GM10266 (cell line): ENCODE results near the gene EHMT1.

Source experiments
- DNase-seq: peaks from one replicate; pipeline ENCODE4 v3.0.0; 2012; ENCODE audit errors: extremely low spot score
- TF ChIP-seq, protein P1 (sequence below): IDR thresholded peaks from 2 replicates; pipeline ENCODE4 v1.5.1; 2012; ENCODE audit warnings: mild to moderate bottlenecking, low read depth; ENCODE audit not compliant: control insufficient read depth, insufficient read depth; ENCODE audit errors: missing control alignments

Gene EHMT1

DNA sequence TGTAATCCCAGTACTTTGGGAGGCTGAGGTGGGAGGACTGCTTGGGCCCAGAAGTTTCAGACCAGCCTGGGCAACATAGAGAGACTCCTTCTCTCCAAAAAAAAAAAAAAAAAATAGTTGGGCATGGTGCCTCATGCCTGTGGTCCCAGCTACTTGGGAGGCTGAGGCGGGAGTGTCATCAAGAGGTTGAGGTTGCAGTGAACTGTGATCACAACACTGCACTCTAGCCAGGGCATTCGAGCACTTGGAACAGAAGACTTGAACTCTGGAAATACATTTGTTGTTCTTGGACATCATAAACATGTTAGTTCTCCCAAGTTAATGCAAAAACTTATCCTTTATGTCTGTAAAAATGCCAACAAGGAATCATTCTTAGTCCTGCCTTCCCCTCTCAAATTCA is 29.6 kb downstream of the EHMT1 start:
- TF ChIP-seq, protein P1, sequence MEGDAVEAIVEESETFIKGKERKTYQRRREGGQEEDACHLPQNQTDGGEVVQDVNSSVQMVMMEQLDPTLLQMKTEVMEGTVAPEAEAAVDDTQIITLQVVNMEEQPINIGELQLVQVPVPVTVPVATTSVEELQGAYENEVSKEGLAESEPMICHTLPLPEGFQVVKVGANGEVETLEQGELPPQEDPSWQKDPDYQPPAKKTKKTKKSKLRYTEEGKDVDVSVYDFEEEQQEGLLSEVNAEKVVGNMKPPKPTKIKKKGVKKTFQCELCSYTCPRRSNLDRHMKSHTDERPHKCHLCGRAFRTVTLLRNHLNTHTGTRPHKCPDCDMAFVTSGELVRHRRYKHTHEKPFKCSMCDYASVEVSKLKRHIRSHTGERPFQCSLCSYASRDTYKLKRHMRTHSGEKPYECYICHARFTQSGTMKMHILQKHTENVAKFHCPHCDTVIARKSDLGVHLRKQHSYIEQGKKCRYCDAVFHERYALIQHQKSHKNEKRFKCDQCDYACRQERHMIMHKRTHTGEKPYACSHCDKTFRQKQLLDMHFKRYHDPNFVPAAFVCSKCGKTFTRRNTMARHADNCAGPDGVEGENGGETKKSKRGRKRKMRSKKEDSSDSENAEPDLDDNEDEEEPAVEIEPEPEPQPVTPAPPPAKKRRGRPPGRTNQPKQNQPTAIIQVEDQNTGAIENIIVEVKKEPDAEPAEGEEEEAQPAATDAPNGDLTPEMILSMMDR = no peak
- no peak for DNase-seq

DNA sequence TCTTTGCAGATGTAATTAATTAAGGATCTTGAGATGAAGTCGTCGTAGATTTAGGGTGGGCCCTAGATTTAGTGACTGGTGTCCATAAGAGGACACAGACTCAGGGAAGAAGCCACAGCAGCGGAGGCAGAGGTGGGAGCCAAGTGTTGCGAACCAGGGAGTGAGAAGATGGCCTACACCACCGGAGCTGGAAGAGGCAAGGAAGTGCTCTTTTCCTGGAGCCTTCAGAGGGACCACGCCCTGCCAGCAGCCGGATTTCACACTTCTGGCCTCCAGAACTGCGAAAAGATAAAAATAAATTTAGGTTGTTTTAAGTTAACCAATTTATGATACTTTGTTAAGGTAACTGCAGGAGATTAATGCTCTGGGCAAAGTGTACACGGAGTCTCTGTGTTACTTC is 30.7 kb downstream of the EHMT1 start:
- DNase-seq = no peak
- TF ChIP-seq, protein P1 = no peak

DNA sequence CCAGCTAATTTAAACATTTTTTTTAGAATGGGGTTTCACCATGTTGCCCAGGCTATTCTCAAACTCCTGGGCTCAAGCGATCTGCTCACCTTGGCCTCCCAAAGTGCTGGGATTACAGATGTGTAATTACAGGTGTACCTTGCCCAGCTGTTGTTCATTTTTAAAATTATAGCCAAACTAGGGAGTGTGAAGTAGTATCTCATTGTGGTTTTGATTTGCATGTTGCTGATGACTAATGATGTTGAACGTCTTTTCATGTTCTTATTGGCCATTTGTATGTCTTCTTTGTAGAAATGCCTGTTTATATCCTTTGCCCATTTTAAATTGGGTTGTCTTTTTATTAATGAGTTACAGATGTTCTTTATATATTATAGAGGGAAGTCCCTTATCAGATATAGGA is 31.5 kb downstream of the EHMT1 start:
- TF ChIP-seq, protein P1 = no peak
- no peak for DNase-seq

DNA sequence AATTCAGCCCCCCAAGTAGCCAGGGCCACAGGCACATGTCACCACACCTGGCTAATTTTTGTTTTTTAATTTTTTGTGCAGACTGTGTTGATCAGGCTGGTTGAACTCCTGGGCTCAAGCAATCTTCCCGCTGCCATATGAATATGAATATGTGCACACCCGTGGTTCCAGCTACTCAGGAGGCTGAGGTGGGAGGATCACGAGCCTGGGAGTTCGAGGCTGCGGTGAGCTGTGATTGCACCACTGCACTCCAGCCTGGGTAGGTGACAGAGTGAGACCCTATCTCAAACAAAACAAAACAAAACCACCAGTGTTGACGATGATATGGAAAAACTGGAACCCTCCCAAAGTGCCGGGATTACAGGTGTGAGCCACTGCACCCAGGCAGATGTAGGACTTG is 32.0 kb downstream of the EHMT1 start:
- DNase-seq = no peak
- TF ChIP-seq, protein P1 = no peak

DNA sequence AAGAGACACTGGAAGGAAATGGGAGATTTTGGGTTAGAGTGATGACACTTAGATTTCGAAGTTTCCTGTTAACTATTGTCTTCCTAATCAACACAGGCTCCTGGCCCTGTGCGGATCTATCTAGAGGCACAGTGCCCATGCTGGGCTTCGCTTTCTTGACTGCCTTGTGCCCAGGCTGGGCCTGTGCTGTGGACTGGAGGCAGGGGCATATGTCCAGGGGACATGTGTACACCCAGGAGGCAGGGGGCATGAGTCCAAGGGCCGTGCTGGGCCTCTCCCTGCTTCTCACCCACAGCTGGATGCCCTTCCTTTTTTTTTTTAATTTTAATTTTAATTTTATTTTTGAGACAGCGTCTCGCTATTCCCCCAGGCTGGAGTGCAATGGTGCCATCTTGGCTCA is 37.6 kb downstream of the EHMT1 start:
- TF ChIP-seq, protein P1 = no peak
- DNase-seq = no peak

DNA sequence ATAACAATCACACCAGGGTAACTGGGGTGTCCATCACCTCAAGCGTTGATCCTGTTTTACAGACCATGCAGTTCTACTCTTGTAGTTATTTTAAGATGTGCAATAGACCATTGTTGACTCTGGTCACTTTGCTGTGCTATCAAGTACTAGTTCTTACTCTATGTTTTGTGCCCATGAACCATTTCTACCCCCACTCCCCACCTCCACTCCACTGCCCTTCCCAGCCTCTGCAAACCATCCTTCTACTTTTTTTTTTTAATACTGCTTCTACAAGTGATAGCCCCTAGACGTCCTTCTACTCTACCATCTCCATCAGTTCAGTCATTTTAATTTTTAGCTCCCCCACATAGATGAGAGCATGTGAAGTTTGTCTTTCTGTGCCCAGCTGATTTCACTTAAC is 38.8 kb downstream of the EHMT1 start:
- TF ChIP-seq, protein P1 = no peak
- no peak for DNase-seq

DNA sequence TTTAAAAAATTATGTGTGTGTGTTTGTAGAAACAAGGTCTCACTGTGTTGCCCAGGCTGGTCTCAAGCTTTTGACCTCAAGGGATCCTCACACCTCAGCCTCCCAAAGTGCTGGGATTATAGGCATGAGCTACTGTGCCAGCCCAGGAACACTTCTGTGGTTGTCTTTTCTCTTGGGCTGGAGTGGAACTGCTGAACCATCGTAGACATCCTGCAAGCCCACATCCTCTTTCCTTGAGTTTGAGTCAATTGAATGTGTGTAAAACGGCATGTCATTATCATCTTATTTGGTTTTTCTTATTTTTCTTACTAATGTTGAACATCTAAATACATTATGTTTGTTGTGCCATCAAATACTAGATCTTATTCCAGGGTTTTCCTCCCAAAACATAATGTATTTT is 40.0 kb downstream of the EHMT1 start:
- DNase-seq = no peak
- TF ChIP-seq, protein P1 = no peak
